GM21825 (cell line): ENCODE results near the gene AMIGO2.
"Not testable (repeated sequence)": the region's sequence is repeated elsewhere in the genome, so short reads cannot be mapped to it uniquely, and the experiment has no call there.

ENCODE experiments used
- ATAC-seq: cut with Tn5 transposase; IDR thresholded peaks from one replicate; pipeline ENCODE4 v1.9.1; 2021; ENCODE audit warnings: mild to moderate bottlenecking, moderate library complexity; ENCODE audit not compliant: unreplicated experiment

The AMIGO2 gene

GRCh38 chr12:47079468-47079980 lies at the start of gene AMIGO2, which contains the start of gene PCED1B:
Gene AMIGO2, minus strand, starts transcription at chr12:47079959. Its CDS starts 957 bp downstream, at chr12:47079002.
Gene PCED1B, plus strand, starts transcription at chr12:47079621. Its CDS starts 155,443 bp downstream, at chr12:47235064.
- peak; percentile 67 for ATAC-seq

- ATAC-seq = no peak
Observed at GRCh38 chr12:47126246-47126645, 46.5 kb upstream of the AMIGO2 start.

GRCh38 chr12:47124451-47124850 lies 44.7 kb upstream of the AMIGO2 start:
- ATAC-seq = no peak

GRCh38 chr12:47123730-47124129 lies 44.0 kb upstream of the AMIGO2 start:
- ATAC-seq = no peak

GRCh38 chr12:47122602-47123001 lies 42.8 kb upstream of the AMIGO2 start:
- ATAC-seq = no peak

GRCh38 chr12:47121146-47121545 lies 41.4 kb upstream of the AMIGO2 start:
- no peak for ATAC-seq

- no peak for ATAC-seq
Observed at GRCh38 chr12:47120736-47121135, 41.0 kb upstream of the AMIGO2 start.

GRCh38 chr12:47117305-47117704 lies 37.5 kb upstream of the AMIGO2 start:
- not testable (repeated sequence) for ATAC-seq

GRCh38 chr12:47114481-47114892 lies 34.7 kb upstream of the AMIGO2 start:
- ATAC-seq = no peak

- ATAC-seq = no peak
Observed at GRCh38 chr12:47112679-47113078, 32.9 kb upstream of the AMIGO2 start.

GRCh38 chr12:47111854-47112253 lies 32.1 kb upstream of the AMIGO2 start:
- ATAC-seq = no peak

GRCh38 chr12:47111392-47111778 lies 31.6 kb upstream of the AMIGO2 start:
- no peak for ATAC-seq

- ATAC-seq = no peak
Observed at GRCh38 chr12:47110718-47111391, 31.1 kb upstream of the AMIGO2 start.

- no peak for ATAC-seq
Observed at GRCh38 chr12:47110011-47110541, 30.3 kb upstream of the AMIGO2 start.

GRCh38 chr12:47107926-47108325 lies 28.2 kb upstream of the AMIGO2 start:
- ATAC-seq = no peak

- no peak for ATAC-seq
Observed at GRCh38 chr12:47107446-47107845, 27.7 kb upstream of the AMIGO2 start.

GRCh38 chr12:47105914-47106674 lies 26.3 kb upstream of the AMIGO2 start:
- ATAC-seq = no peak

- no peak for ATAC-seq
Observed at GRCh38 chr12:47102845-47103651, 23.3 kb upstream of the AMIGO2 start.

GRCh38 chr12:47102406-47102805 lies 22.6 kb upstream of the AMIGO2 start:
- ATAC-seq = no peak

- ATAC-seq = no peak
Observed at GRCh38 chr12:47100160-47100559, 20.4 kb upstream of the AMIGO2 start.

- no peak for ATAC-seq
Observed at GRCh38 chr12:47099610-47100009, 19.9 kb upstream of the AMIGO2 start.
